ENCODE results near the gene ADCY9. TPM values are rescaled to one million over a fixed set of nuclear protein-coding genes. Genes with fewer than 3 reads are reported as not detected.

The ADCY9 gene
- total RNA-seq, 1 experiment from 2014 or later = 9.8 TPM

GRCh38 chr16:4131621-4132020, 15.4 kb upstream of the ADCY9 start:
- ChIA-PET CTCF (no interaction called here), RAD21 (ENCODE audit: low non-redundant PET in 1 of 2, low total read pairs in 2 of 2, uncharacterized antibody in 2 of 2, unreplicated experiment in 2 of 2) (no interaction called here), POLR2A (no interaction called here)
- H3K27me3 ChIP-seq (ENCODE audit: insufficient read depth, low read length) = no peaks in the 10 kb centered on the region
- peaks cover 9 to 13% of the 10 kb centered on the region in 2 experiments for H3K4me1 ChIP-seq (ENCODE audit: control insufficient read depth in 1 of 2, insufficient read depth in 2 of 2, low read length in 2 of 2)
- H2AFZ ChIP-seq (ENCODE audit: low read depth, low read length, poor library complexity, severe bottlenecking) = no peak overlapping the region
- no peak overlapping the region for H3K4me2 ChIP-seq (ENCODE audit: low read length)
- H3K4me3 ChIP-seq (replicated peaks in 1 of 2; ENCODE audit: low read depth in 1 of 2, low read length in 2 of 2) = no peak overlapping the region
- intact Hi-C loops (cut with micrococcal nuclease) = no loop called here
- H3K27ac ChIP-seq (ENCODE audit: low read depth, low read length) = no peak overlapping the region
- no TSS peak for BruUV-seq (replicated peaks)
- no peaks in the 10 kb centered on the region for H3K9me2 ChIP-seq (ENCODE audit: insufficient read depth)
- H4K20me1 ChIP-seq (ENCODE audit: insufficient read depth) = no peaks in the 10 kb centered on the region
- H3K9me3 ChIP-seq (ENCODE audit: control insufficient read depth in 1 of 2, insufficient read depth in 1 of 2, low read depth in 1 of 2, low read length in 2 of 2) = no peaks in the 10 kb centered on the region
- H3K9ac ChIP-seq (ENCODE audit: low read length) = no peak overlapping the region
- DNase-seq (ENCODE audit: low read depth, low spot score) (no peak), ATAC-seq (no peak)
- no peaks in the 10 kb centered on the region for H3K36me3 ChIP-seq (ENCODE audit: control insufficient read depth in 1 of 2, insufficient read depth in 2 of 2, low read length in 2 of 2)
- no peak for TF ChIP-seq SP1 (IDR thresholded peaks at IDR 0.05; ENCODE audit: low read depth)
- TF ChIP-seq FOSL1 (IDR thresholded peaks at IDR 0.05; ENCODE audit: low read depth) = no peak
- TF ChIP-seq RAD21 (IDR thresholded peaks at IDR 0.05; ENCODE audit: low read depth) = no peak
- no peak for TF ChIP-seq REST (IDR thresholded peaks at IDR 0.05; ENCODE audit: low read depth)
- no peak for TF ChIP-seq CEBPB (IDR thresholded peaks at IDR 0.05; ENCODE audit: low read depth)
- TF ChIP-seq YY1 (IDR thresholded peaks at IDR 0.05; ENCODE audit: extremely low read depth, insufficient replicate concordance, low read depth, low read length) = no peak
- TF ChIP-seq TCF7L2 (IDR thresholded peaks at IDR 0.05; ENCODE audit: borderline replicate concordance, extremely low read depth, insufficient read depth, insufficient read length) = no peak
- no peak for TF ChIP-seq CBX3 (IDR thresholded peaks at IDR 0.05; ENCODE audit: low read depth)
- TF ChIP-seq, protein P1, sequence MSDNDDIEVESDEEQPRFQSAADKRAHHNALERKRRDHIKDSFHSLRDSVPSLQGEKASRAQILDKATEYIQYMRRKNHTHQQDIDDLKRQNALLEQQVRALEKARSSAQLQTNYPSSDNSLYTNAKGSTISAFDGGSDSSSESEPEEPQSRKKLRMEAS (IDR thresholded peaks at IDR 0.05) = no peak
- no peak for TF ChIP-seq ATF3 (IDR thresholded peaks at IDR 0.05)
- no peak for TF ChIP-seq EZH2 (IDR thresholded peaks at IDR 0.05)
- TF ChIP-seq SRF (IDR thresholded peaks at IDR 0.05; ENCODE audit: low read depth) = no peak
- no peak for TF ChIP-seq POLR2A (IDR thresholded peaks at IDR 0.05; ENCODE audit: borderline replicate concordance, extremely low read depth, insufficient read depth, insufficient read length)
- no peak for TF ChIP-seq EZH2phosphoT487 (IDR thresholded peaks at IDR 0.05; ENCODE audit: borderline replicate concordance)
- no peak for TF ChIP-seq ZFX (IDR thresholded peaks at IDR 0.05)
- TF ChIP-seq, protein P2, sequence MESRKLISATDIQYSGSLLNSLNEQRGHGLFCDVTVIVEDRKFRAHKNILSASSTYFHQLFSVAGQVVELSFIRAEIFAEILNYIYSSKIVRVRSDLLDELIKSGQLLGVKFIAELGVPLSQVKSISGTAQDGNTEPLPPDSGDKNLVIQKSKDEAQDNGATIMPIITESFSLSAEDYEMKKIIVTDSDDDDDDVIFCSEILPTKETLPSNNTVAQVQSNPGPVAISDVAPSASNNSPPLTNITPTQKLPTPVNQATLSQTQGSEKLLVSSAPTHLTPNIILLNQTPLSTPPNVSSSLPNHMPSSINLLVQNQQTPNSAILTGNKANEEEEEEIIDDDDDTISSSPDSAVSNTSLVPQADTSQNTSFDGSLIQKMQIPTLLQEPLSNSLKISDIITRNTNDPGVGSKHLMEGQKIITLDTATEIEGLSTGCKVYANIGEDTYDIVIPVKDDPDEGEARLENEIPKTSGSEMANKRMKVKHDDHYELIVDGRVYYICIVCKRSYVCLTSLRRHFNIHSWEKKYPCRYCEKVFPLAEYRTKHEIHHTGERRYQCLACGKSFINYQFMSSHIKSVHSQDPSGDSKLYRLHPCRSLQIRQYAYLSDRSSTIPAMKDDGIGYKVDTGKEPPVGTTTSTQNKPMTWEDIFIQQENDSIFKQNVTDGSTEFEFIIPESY (IDR thresholded peaks at IDR 0.05; ENCODE audit: extremely low read depth, insufficient replicate concordance, low read length) = no peak
- no peaks in the 10 kb centered on the region for H3K79me2 ChIP-seq (ENCODE audit: insufficient read depth, low read length)

Measured in HCT116 (cell line).